Endodermal cell (in vitro differentiated cells): ENCODE results near the gene CACNG4. TPM values are rescaled to one million over a fixed set of nuclear protein-coding genes. Genes with fewer than 3 reads are reported as not detected.

Experiments used
- DNase-seq: peaks from one replicate; pipeline ENCODE4 v3.0.0-alpha.2; 2017
- H3K27ac ChIP-seq: 2 replicates; pipeline ENCODE4 v1.5.1; 2013; ENCODE audit warnings: mild to moderate bottlenecking, low read depth, low read length, moderate library complexity
- H3K27me3 ChIP-seq: 2 replicates; pipeline ENCODE4 v1.6.1; 2013; ENCODE audit warnings: mild to moderate bottlenecking, low read length, moderate library complexity; ENCODE audit not compliant: insufficient read depth, control insufficient read depth, poor library complexity, severe bottlenecking
- H3K36me3 ChIP-seq: 2 replicates; pipeline ENCODE4 v1.7.0; 2013; ENCODE audit warnings: mild to moderate bottlenecking, low read length, moderate library complexity; ENCODE audit not compliant: control insufficient read depth, insufficient read depth
- H3K4me1 ChIP-seq: one replicate; pipeline ENCODE4 v1.7.0; 2013; ENCODE audit warnings: low read length; ENCODE audit not compliant: control insufficient read depth, insufficient read depth
- H3K4me3 ChIP-seq: 2 replicates; pipeline ENCODE4 v1.5.1; 2013; ENCODE audit warnings: mild to moderate bottlenecking, low read length, moderate library complexity
- H3K9ac ChIP-seq: 2 replicates; pipeline ENCODE4 v1.6.1; 2013; ENCODE audit warnings: mild to moderate bottlenecking, low read length, moderate library complexity; ENCODE audit not compliant: poor library complexity, severe bottlenecking; ENCODE audit errors: extremely low read depth
- H3K9me3 ChIP-seq: 2 replicates; pipeline ENCODE4 v1.6.1; 2013; ENCODE audit warnings: mild to moderate bottlenecking, low read length, moderate library complexity; ENCODE audit not compliant: control insufficient read depth
- H3K27ac Mint-ChIP-seq: 2 replicates; pipeline ENCODE4 v1.8.0; 2020; ENCODE audit warnings: mixed read lengths
- H3K27me3 Mint-ChIP-seq: 2 replicates; pipeline ENCODE4 v1.8.0; 2021; ENCODE audit warnings: mild to moderate bottlenecking, mixed read lengths; ENCODE audit not compliant: insufficient read depth
- H3K36me3 Mint-ChIP-seq: 2 replicates; pipeline ENCODE4 v1.8.0; 2020; ENCODE audit warnings: low read depth, mixed read lengths
- H3K4me1 Mint-ChIP-seq: 2 replicates; pipeline ENCODE4 v1.8.0; 2020; ENCODE audit warnings: mixed read lengths
- H3K4me3 Mint-ChIP-seq: 2 replicates; pipeline ENCODE4 v1.8.0; 2020; ENCODE audit warnings: mild to moderate bottlenecking, moderate library complexity, mixed read lengths
- H3K9me3 Mint-ChIP-seq: 2 replicates; pipeline ENCODE4 v1.8.0; 2020; ENCODE audit warnings: mild to moderate bottlenecking, mixed read lengths
- CTCF ChIP-seq: fragments of 200-600 bp; sonication (generic); conservative IDR thresholded peaks from 2 replicates; pipeline ENCODE4 v1.5.0; 2021; ENCODE audit warnings: antibody characterized with exemption, mild to moderate bottlenecking
- WGBS, 2 experiments: methylation state at CpG; one replicate each; pipeline versions ENCODE4 v1.1.5 to v1.1.7; 2013; ENCODE audit warnings: missing lambda C conversion rate in 2 of 2, mixed read lengths in 1 of 2; ENCODE audit not compliant: insufficient coverage in 1 of 2, insufficient read length in 1 of 2; 5-methylcytosine and 5-hydroxymethylcytosine counted together
- total RNA-seq, 2 donors: library from RNA; stranded (reverse); fragmentation: NEBNext Ultra II Directional in 1 of 2; extraction: Animal tissue kit (Norgen Biotek cat#: 25700) in 1 of 2; gene quantifications; 2 replicates in 1 of 2; 3 replicates in 1 of 2; pipeline ENCODE4 v1.2.1, GENCODE V29; 2021

CACNG4 gene
- total RNA-seq, 2 donors from 2014 or later, result 0.22 to 1.3 TPM

- Histone ChIP-seq H3K4me1 (no peaks in the 10 kb centered on the region), H3K9ac (no peak overlapping the region), H3K36me3 (no peaks in the 10 kb centered on the region), H3K4me3 (no peak overlapping the region), H3K9me3 (no peaks in the 10 kb centered on the region), H3K27ac (no peak overlapping the region), H3K27me3 (no peaks in the 10 kb centered on the region)
- H3K36me3 Mint-ChIP-seq, result peaks cover 11% of the 10 kb centered on the region
- H3K27ac Mint-ChIP-seq, result no peak overlapping the region
- H3K9me3 Mint-ChIP-seq, result no peaks in the 10 kb centered on the region
- peaks cover 2% of the 10 kb centered on the region for H3K27me3 Mint-ChIP-seq
- WGBS, 2 experiments, result 96 to 100% methylated on average over 4 to 8 of the region's 8 CpGs
- no peak for DNase-seq
- TF ChIP-seq CTCF, result no peak
- no peak overlapping the region for H3K4me3 Mint-ChIP-seq
- no peaks in the 10 kb centered on the region for H3K4me1 Mint-ChIP-seq
These were observed 93.5 kb downstream of the CACNG4 start for GRCh38 chr17:67058036-67058435.

- H3K27ac Mint-ChIP-seq, result no peak overlapping the region
- H3K9ac ChIP-seq, result no peak overlapping the region
- H3K4me1 Mint-ChIP-seq, result no peaks in the 10 kb centered on the region
- no peak for DNase-seq
- H3K27me3 Mint-ChIP-seq, result peaks cover 2% of the 10 kb centered on the region
- 89 to 97% methylated on average over 5 to 6 of the region's 6 CpGs for WGBS, 2 experiments
- no peaks in the 10 kb centered on the region for H3K9me3 Mint-ChIP-seq
- H3K9me3 ChIP-seq, result no peaks in the 10 kb centered on the region
- peaks cover 13% of the 10 kb centered on the region for H3K36me3 Mint-ChIP-seq
- H3K4me1 ChIP-seq, result no peaks in the 10 kb centered on the region
- no peaks in the 10 kb centered on the region for H3K36me3 ChIP-seq
- no peaks in the 10 kb centered on the region for H3K27me3 ChIP-seq
- H3K27ac ChIP-seq, result no peak overlapping the region
- no peak for TF ChIP-seq CTCF
- no peak overlapping the region for H3K4me3 ChIP-seq
- H3K4me3 Mint-ChIP-seq, result no peak overlapping the region
These were observed 94.9 kb downstream of the CACNG4 start for GRCh38 chr17:67059372-67059771.

- no peak for TF ChIP-seq CTCF
- no peak overlapping the region for H3K27ac ChIP-seq
These were observed 98.6 kb downstream of the CACNG4 start for GRCh38 chr17:67063141-67063540.

More at GRCh38 chr17:67063141-67063540, 98.6 kb downstream of the CACNG4 start:
- H3K9ac ChIP-seq, result no peak overlapping the region
- Mint-ChIP-seq H3K4me1 (peaks cover 15% of the 10 kb centered on the region), H3K27ac (no peak overlapping the region), H3K9me3 (no peaks in the 10 kb centered on the region), H3K4me3 (no peak overlapping the region), H3K36me3 (peaks cover 13% of the 10 kb centered on the region), H3K27me3 (no peaks in the 10 kb centered on the region)
- H3K36me3 ChIP-seq, result no peaks in the 10 kb centered on the region
- no peaks in the 10 kb centered on the region for H3K9me3 ChIP-seq
- peaks cover 5% of the 10 kb centered on the region for H3K4me1 ChIP-seq
- DNase-seq, result no peak
- H3K4me3 ChIP-seq, result no peak overlapping the region
- WGBS, 2 experiments, result 90 to 91% methylated on average over 5 to 6 of the region's 6 CpGs
- H3K27me3 ChIP-seq, result no peaks in the 10 kb centered on the region
